Right atrium auricular region (tissue), 2 donors: Measurements from ENCODE around the gene ARID5B. TPM values are rescaled to one million over a fixed set of nuclear protein-coding genes. Genes with fewer than 3 reads are reported as not detected.
A peak's percentile ranks its signal among the peaks of the same experiment; 100 is the strongest.

Experiments used
- DNase-seq: peaks from one replicate; pipeline ENCODE4 v3.0.0-alpha.2; 2019; ENCODE audit warnings: low spot score
- H3K27ac ChIP-seq, 2 donors: fragments of 200-600 bp; sonication (generic); 1 replicate in 1 of 2; 2 replicates in 1 of 2; pipeline ENCODE4 v1.5.1; 2016 to 2019
- H3K27me3 ChIP-seq, 2 donors: fragments of 200-600 bp; sonication (generic); one replicate each; pipeline versions ENCODE4 v1.5.1 to v1.6.0; 2017 to 2019
- H3K36me3 ChIP-seq: fragments of 200-600 bp; sonication (generic); one replicate; pipeline ENCODE4 v1.5.1; 2016
- H3K4me1 ChIP-seq, 2 donors: fragments of 200-600 bp; sonication (generic); one replicate each; pipeline versions ENCODE4 v1.5.1 to v1.6.0; 2017 to 2019
- H3K4me3 ChIP-seq, 2 donors: fragments of 200-600 bp; sonication (generic); 1 replicate in 1 of 2; 2 replicates in 1 of 2; pipeline ENCODE4 v1.5.1; 2017 to 2019; ENCODE audit warnings: mild to moderate bottlenecking in 1 of 2, moderate library complexity in 1 of 2
- H3K9me3 ChIP-seq, 2 donors: fragments of 200-600 bp; sonication (generic); one replicate each; pipeline ENCODE4 v1.5.1; 2019
- CTCF ChIP-seq, 2 donors: fragments of 200-600 bp; sonication (generic); IDR thresholded peaks; one replicate each; pipeline ENCODE4 v1.5.1; 2019; ENCODE audit warnings: antibody characterized with exemption in 2 of 2
- total RNA-seq, 2 donors: library from RNA; depleted of rRNA; stranded (reverse); fragments of >200 nt; gene quantifications; one replicate each; pipeline ENCODE4 v1.1.0, GENCODE V29; 2016

The ARID5B gene
- total RNA-seq: 10 to 100 TPM; 37.9 to 53.4 TPM

- H3K4me3 ChIP-seq: peak within 1 kb of the TSS; percentile 73 to 76
- H3K4me1 ChIP-seq: peaks cover 0 to 39% of the 10 kb centered on the region in 2 donors
- no peak for DNase-seq
- H3K27ac ChIP-seq: peak within 1 kb of the TSS; percentile 95 to 96
- no peaks in the 10 kb centered on the region for H3K9me3 ChIP-seq
- H3K36me3 ChIP-seq: no peaks in the 10 kb centered on the region
- no peaks in the 10 kb centered on the region for H3K27me3 ChIP-seq
- no peak for TF ChIP-seq CTCF (IDR thresholded peaks at IDR 0.05)
Measured at GRCh38 chr10:61900829-61901792, at the start of gene ARID5B. ARID5B (plus strand) TSS chr10:61901699; CDS start chr10:61901710, 11 bp downstream.

- H3K27ac ChIP-seq: no peak overlapping the region
- no peak for TF ChIP-seq CTCF (IDR thresholded peaks at IDR 0.05)
- H3K4me3 ChIP-seq: no peak overlapping the region
- no peak for DNase-seq
- no peaks in the 10 kb centered on the region for H3K36me3 ChIP-seq
- H3K4me1 ChIP-seq: no peaks in the 10 kb centered on the region
- no peaks in the 10 kb centered on the region for H3K27me3 ChIP-seq
- no peaks in the 10 kb centered on the region for H3K9me3 ChIP-seq
Measured at GRCh38 chr10:61852261-61852660, 49.2 kb upstream of the ARID5B start.

- Histone ChIP-seq H3K4me3 (no peak overlapping the region), H3K36me3 (no peaks in the 10 kb centered on the region), H3K27ac (no peak overlapping the region), H3K9me3 (no peaks in the 10 kb centered on the region), H3K4me1 (no peaks in the 10 kb centered on the region), H3K27me3 (no peaks in the 10 kb centered on the region)
- no peak for TF ChIP-seq CTCF (IDR thresholded peaks at IDR 0.05)
- DNase-seq: no peak
Measured at GRCh38 chr10:61855771-61856170, 45.7 kb upstream of the ARID5B start.

- H3K27me3 ChIP-seq: no peaks in the 10 kb centered on the region
- TF ChIP-seq CTCF (IDR thresholded peaks at IDR 0.05): no peak
Measured at GRCh38 chr10:61857746-61858145, 43.8 kb upstream of the ARID5B start.

GRCh38 chr10:61859786-61860185 lies 41.7 kb upstream of the ARID5B start:
- Histone ChIP-seq H3K4me3 (no peak overlapping the region), H3K27me3 (no peaks in the 10 kb centered on the region), H3K4me1 (no peaks in the 10 kb centered on the region), H3K27ac (no peak overlapping the region), H3K9me3 (no peaks in the 10 kb centered on the region), H3K36me3 (no peaks in the 10 kb centered on the region)
- no peak for DNase-seq
- no peak for TF ChIP-seq CTCF (IDR thresholded peaks at IDR 0.05)

More at GRCh38 chr10:61857746-61858145, 43.8 kb upstream of the ARID5B start:
- Histone ChIP-seq H3K36me3 (no peaks in the 10 kb centered on the region), H3K27ac (no peak overlapping the region), H3K4me3 (no peak overlapping the region), H3K9me3 (no peaks in the 10 kb centered on the region), H3K4me1 (no peaks in the 10 kb centered on the region)
- DNase-seq: no peak
